Measurements from ENCODE around the gene SET.

SET gene

GRCh38 chr9:128735373-128735772, 46.4 kb downstream of the SET start:
- Mint-ChIP-seq H3K9me3 (no peaks in the 10 kb centered on the region), H3K27ac (peak overlapping the region; percentile 70), H3K4me3 (no peak overlapping the region), H3K4me1 (peaks cover 27% of the 10 kb centered on the region), H3K36me3 (ENCODE audit: low read depth) (peaks cover 37% of the 10 kb centered on the region), H3K27me3 (ENCODE audit: low read depth, poor library complexity) (no peaks in the 10 kb centered on the region)
- no peak for TF ChIP-seq CTCF (IDR thresholded peaks at IDR 0.05)
- DNase-seq = no peak

GRCh38 chr9:128742401-128742800, 53.4 kb downstream of the SET start:
- no peak for DNase-seq
- Mint-ChIP-seq H3K4me3 (no peak overlapping the region), H3K9me3 (no peaks in the 10 kb centered on the region), H3K4me1 (no peaks in the 10 kb centered on the region), H3K27ac (no peak overlapping the region), H3K27me3 (ENCODE audit: low read depth, poor library complexity) (peaks cover 4% of the 10 kb centered on the region), H3K36me3 (ENCODE audit: low read depth) (peaks cover 28% of the 10 kb centered on the region)
- TF ChIP-seq CTCF (IDR thresholded peaks at IDR 0.05) = no peak

- no peak overlapping the region for H3K4me3 Mint-ChIP-seq
- H3K36me3 Mint-ChIP-seq (ENCODE audit: low read depth) = peaks cover 25% of the 10 kb centered on the region
- peaks cover 4% of the 10 kb centered on the region for H3K27me3 Mint-ChIP-seq (ENCODE audit: low read depth, poor library complexity)
- no peaks in the 10 kb centered on the region for H3K9me3 Mint-ChIP-seq
- no peaks in the 10 kb centered on the region for H3K4me1 Mint-ChIP-seq
- no peak overlapping the region for H3K27ac Mint-ChIP-seq
- no peak for TF ChIP-seq CTCF (IDR thresholded peaks at IDR 0.05)
- DNase-seq = no peak
Measured at GRCh38 chr9:128743421-128743820, 54.4 kb downstream of the SET start.
